HG03571 (cell line): Measurements from ENCODE around the gene FAM222A.

ENCODE experiments used
- ATAC-seq: cut with Tn5 transposase; IDR thresholded peaks from one replicate; pipeline ENCODE4 v1.9.1; 2021; ENCODE audit not compliant: unreplicated experiment

FAM222A gene

DNA sequence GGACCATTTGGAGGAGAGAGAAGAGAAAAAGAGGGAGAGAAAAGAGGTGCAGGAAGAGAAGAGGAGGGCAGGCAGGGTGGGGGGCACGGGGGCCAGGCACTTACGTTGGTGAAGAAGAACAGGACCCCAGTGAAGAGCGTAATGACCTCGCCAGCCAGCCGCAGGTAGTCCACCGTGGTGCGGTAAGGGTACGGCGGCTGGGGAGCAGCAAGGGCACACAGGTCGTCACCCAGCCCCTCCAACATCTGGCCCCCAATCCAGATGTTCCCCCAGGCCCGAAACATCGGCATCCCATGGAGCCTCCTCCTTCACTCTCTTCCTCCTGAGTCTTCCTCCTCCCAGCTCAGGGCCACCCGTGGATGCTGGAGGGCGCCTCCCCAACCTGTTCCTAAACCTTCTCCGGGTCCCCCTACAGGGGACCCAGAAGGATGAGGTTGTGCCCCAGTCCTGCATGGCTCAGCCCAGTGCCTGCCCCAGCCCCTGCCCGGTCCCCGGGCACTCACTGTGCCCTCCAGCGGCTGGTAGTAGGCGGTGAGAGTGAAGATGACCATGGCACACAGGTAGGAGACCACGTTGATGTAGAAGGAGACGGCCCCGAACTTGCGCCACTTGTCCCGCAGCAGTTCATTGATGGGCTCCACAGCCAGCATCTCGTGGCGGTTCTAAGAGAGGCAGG, 80.3 kb downstream of the FAM222A start:
- no peak for ATAC-seq

DNA sequence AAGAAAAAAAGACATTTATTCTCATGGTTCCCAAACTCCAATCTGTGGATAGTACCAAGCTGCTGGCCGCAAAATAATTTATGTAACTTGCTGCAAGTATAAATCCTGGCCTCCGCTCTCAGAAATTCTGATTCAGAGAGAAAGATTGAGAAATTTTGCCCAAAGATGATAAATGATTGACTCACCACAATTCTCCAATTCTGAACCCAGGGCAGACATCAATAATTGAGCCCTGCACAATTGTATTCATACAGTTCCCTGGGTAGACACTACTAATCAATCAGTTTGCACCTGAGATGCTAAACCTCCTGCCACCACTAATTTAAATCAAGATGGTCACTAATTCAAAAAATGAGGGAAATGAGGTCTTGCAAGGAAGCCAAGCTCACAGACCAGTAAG, 81.4 kb downstream of the FAM222A start:
- no peak for ATAC-seq

DNA sequence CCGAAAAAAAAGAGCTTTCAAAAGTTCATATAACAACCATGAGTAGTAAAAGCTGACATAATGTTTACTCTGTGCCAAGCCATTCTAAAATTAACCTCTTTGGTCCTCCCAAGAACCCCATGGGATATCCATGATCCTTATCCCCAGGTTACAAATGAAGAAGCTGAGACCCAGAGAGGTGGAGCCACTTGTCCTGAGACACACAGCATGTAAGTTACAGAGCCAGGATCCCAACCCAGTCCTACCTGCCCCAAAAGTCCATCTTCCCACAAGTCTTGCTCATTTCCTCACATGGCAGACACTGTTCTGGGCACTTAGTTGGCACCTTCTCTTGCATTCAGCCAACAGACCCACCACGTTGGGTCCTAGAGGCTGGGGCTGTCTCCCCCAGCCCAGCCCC, 82.4 kb downstream of the FAM222A start:
- no peak for ATAC-seq

DNA sequence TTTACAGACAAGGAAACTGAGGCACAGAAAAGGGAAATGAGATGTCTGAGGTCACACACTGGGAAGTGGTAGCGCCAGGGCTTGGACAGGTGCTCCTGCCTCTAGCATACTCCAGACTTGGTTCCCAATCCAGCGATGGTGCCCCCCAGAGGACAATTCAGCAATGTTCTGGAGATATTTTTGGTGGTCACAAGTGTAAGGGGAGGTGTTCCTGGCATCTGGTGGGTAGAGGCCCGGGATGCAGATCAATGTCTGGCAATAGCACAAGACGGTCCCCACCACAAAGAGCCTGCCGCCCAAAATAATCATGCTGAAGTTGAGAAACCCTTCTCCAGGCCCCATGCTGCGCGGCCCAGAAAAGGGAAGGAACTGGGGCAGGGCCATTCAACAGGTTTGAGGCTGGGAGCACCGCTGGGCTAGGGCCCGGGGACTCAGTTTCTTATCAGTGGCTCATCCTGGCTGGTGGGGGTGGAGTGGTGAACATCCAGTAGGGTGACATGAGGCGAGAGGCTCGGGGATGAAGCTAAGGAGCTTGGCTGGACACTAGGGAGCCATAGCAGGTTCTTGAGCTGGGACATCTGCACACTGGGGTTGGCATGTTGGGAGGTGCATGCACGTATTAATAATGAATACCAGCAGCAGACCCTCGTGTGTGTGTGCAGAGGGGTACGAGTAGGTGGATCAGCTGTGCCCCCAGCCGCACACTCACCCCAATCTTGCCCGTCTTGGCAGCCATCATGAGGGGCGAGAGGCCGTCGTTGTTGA, 84.5 kb downstream of the FAM222A start:
- ATAC-seq = no peak

- no peak for ATAC-seq
These were observed 85.1 kb downstream of the FAM222A start for GRCh38 chr12:109798691-109799090.

GRCh38 chr12:109800536-109800935, 86.9 kb downstream of the FAM222A start:
- ATAC-seq = no peak

- no peak for ATAC-seq
These were observed 89.2 kb downstream of the FAM222A start for GRCh38 chr12:109802828-109803227.

DNA sequence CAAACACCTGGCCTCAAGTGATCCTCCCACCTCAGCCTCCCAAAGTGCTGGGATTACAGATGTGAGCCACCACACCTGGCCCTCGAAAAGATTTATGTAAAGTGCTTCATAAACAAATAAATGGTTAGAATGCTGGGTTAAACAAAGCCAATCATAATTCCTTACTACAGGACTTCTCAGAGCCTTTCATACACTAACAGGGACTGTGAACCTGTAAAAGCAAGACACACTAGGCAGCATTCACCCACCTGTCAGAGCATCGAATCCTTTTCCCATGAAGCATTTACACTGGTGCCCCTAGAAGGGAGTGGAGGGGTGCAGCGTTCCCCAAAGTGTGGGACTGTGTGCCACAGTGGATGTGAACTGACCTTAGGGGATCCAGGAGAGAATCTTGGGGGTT, 90.1 kb downstream of the FAM222A start:
- no peak for ATAC-seq

- no peak for ATAC-seq
These were observed 91.5 kb downstream of the FAM222A start for GRCh38 chr12:109804820-109805761.

GRCh38 chr12:109807954-109808643, 94.5 kb downstream of the FAM222A start:
- no peak for ATAC-seq

DNA sequence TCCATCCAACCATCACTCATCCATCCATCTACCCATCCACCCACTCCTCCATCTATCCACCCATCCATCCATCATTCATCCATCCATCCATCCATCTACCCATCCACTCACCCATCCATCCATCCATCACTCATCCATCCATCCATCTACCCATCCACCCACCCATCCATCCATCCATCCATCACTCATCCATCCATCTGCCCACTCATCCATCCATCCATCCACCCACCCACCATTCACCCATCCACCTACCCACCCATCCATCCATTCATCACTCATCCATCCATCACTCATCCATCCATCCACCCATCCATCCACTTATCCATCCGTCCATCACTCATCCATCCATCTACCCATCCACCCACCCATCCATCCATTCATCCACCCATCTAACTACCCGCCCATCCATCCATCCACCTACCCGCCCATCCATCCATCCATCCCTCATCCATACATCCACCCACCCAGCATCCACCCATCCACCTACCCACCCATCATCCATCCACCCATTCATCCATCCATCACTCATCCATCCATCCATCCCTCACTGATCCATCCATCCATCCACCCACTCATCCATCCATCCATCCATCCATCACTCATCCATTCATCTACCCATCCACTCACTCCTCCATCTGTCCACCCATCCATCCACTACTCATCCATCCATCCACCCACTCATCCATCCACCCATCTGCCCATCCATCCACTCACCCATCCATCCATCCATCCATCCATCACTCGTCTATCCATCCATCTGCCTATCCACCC, 95.4 kb downstream of the FAM222A start:
- no peak for ATAC-seq

DNA sequence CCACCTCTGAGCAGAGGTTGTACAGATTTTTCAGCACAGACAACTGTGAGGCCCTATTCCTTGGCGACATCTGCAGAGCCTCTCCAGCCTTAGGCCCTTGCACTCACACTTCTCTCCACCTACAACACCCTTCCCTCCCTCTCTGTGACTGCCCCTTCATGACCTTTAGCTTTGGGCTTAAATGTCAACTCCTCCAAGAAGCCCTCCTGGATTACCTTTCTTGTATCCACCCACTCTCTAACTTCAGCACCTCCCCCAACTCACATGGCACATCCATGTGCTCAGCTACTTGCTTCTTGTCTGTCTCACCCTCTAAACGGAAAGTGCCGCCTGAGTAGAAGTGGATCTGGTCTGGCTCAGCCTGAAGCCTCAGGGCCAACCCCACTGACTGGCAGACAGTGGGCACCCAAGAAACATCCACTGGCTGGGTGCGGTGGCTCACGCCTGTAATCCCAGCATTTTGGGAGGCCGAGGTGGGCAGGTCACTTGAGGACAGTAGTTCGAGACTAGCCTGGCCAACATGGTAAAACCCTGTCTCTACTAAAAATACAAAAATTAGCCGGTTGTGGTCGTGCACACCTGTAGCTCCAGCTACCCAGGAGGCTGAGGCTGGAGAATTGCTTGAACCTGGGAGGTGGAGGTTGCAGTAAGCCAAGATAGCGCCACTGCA, 97.5 kb downstream of the FAM222A start:
- no peak for ATAC-seq

- ATAC-seq = no peak
These were observed 98.0 kb downstream of the FAM222A start for GRCh38 chr12:109811624-109811995.

DNA sequence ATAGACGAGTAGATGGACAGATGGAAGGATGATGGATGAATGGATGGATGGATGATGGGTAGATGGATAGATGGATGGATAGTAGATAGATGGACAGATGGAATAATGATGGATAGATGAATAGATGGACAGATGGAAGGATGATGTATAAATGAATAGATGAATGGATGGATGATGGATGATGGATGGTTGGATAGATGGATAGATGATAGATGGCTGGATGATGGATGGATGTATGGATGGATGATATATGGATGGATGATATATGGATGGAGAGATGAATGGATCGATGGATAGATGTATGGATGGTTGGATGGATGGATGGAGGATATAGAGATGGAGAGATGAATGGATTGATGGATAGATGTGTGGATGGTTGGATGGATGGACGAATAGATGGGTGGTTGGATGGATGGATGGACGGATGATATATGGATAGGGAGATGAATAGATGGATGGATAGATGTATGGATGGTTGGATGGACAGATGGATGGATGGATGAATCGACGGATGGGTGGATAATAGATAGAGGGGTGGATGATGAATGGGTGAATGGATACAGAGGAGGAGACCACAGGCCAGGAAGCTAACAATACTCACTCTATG, 100.3 kb downstream of the FAM222A start:
- no peak for ATAC-seq

DNA sequence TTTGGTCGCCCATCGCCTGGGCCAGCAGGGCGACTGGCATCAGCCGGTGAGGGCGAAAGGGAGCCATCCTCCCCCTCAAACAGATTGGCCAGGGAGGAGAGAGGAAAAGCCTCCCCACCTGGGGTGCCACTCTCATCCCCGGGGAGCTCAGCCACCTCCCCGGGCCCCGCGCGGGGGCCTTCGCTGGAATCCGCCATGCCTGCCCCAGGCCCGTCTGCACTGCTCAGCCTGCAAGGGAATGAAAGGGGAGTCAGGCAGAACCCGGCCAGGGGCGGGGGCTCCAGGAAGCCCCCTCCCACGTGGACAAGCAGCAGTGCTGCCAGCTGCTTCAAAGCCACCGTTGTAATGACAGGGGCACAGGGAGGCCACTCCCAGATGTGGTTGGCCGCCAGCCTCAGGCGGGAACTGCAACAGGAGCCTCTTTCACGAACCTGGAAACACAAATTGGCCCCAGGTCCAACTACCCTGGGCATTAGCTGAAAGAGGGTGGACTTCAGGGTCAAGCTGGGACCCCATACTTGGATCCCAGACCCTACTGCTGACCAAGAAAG, 101.0 kb downstream of the FAM222A start:
- ATAC-seq = no peak

- no peak for ATAC-seq
These were observed 101.6 kb downstream of the FAM222A start for GRCh38 chr12:109815225-109815624.

DNA sequence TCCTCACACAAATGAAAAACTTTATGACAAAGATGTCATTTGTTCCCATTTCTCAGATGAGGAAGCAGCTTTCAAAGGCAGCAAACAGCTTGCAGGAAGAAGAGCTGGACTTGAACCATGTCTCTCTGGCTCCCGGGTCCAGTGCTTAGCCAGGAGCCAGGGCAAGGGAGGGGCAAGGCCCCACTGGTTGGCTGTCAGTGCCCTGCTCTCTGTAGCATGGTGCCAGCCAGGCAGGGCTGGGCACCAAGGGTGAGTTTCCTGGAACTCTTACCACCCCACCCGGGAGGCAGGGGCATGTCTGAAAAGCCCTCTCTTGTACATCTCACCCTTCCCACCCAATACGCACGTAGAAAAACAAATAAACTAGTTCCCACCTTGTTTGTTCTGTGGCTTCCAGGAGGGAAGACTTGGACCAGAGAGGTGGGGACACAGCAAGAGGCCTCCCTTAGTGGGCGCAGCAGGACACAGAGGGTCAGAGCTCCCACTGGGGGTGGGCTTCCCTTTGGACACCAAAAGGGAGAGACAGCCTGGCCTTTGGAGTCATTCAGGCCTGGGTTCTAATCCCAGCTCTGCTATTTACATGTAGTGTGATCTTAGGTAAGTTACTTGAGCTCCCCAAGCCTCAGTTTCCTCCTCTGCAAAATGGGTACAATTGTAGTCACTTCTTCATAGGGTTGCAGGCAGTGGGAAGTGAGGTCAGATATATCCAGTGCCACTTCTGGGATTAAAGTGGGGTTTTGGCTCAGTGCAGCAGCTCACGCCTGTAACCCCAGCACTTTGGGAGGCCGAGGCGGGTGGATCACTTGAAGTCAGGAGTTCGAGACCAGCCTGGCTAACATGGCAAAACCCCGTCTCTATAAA, 102.4 kb downstream of the FAM222A start:
- ATAC-seq = no peak

GRCh38 chr12:109816870-109817269, 103.2 kb downstream of the FAM222A start:
- ATAC-seq = no peak
